Bladder microvascular endothelial cell (primary cell): ENCODE measurements around the gene CARD11. TPM values are rescaled to one million over a fixed set of nuclear protein-coding genes. Genes with fewer than 3 reads are reported as not detected.

ENCODE experiments used
- total RNA-seq: library from RNA; depleted of rRNA; stranded (reverse); fragments of >200 nt; gene quantifications from 2 replicates; pipeline ENCODE4 v1.2.3, GENCODE V29; 2014

Gene CARD11
- 0.32 and 6.5 TPM in 2 replicates for total RNA-seq

DNA sequence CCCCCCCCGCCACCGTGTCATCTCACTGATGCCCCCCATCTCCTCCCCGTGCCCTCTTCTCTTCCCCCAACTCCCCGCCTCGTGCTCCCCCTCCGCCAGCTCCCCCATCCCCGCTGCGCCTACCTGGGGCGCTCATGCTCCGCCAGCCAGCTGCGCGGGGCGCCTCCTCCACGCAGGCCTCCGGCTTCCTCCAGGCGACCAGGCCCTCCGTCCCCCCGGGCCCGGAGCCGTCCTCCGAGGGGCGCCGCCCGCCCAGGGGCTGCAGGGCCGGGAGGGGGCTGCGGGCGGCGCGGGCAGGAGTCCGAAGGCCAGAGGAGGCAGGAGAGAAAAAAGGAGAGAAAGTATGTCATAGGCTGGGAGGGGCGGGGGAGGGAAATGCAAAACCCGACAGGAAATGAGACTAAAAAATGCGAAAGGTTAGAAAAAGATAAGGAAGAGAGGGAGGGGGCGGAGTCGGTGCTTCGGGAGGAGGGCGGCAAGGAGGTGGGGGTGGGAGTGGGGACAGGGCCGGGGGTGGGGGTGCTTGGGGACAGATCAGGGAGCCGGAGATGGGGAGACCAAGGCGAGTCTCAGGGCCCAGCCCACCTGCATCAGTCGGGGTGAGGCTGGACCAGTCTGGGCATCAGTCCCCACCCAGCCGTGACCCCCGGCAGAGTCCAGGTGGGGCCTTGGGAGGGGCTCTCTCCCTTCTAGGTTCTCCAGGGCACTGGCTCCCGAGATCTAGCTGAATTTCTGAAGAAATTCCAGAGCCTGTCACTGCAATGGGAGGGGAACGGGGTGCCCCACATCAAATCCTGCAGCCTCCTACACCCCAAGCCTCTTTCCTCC lies at the start of gene CARD11:
Gene CARD11 (minus strand): TSS at position 324 of the 828 bp plus-strand sequence. CDS start 85,361 bp downstream, outside the sequence.

Other genes with a start within 250 kb of the CARD11 start
- gene GNA12, start 199.6 kb downstream of the CARD11 start, total RNA-seq = 13.3 and 78.5 TPM in 2 replicates